T-cell (primary cell): ENCODE measurements around the gene HEXD. TPM values are rescaled to one million over a fixed set of nuclear protein-coding genes. Genes with fewer than 3 reads are reported as not detected.
A peak's percentile ranks its signal among the peaks of the same experiment; 100 is the strongest.

ENCODE experiments used
- ATAC-seq, 4 experiments: fragments of 200-7000 bp in 3 of 4; fragments of 150-1000 bp in 1 of 4; cut with Tn5 transposase; replicated peaks in 1 of 4; 1 replicate in 3 of 4; 2 replicates in 1 of 4; pipeline ENCODE4 v1.10.0; 2021; ENCODE audit warnings: moderate library complexity in 3 of 4, mild to moderate bottlenecking in 2 of 4, moderate number of reproducible peaks in 1 of 4
- CTCF ChIA-PET, 2 donors: fragments of 300-600 bp; sonication (Branson Sonifier 250); formaldehyde crosslinking; loops; one replicate each; lab custom pipeline; 2022; ENCODE audit warnings: antibody characterized with exemption in 2 of 2; lab: Charles Lee
- POLR2A ChIA-PET, 2 donors: fragments of 300-600 bp; sonication (Branson Sonifier 250); formaldehyde crosslinking; loops; one replicate each; lab custom pipeline; 2022; ENCODE audit warnings: antibody characterized with exemption in 2 of 2; lab: Charles Lee
- DNase-seq, 35 experiments: peaks; one replicate each; pipeline versions ENCODE4 v3.0.0 to v3.0.0-alpha.2; 2013 to 2023
- H3K27ac ChIP-seq: one replicate; pipeline ENCODE4 v1.5.1; 2013; ENCODE audit warnings: low read length
- H3K27me3 ChIP-seq, 2 experiments: replicated peaks in 1 of 2; 1 replicate in 1 of 2; 2 replicates in 1 of 2; pipeline versions ENCODE4 v1.6.1 to v1.7.0; 2013; ENCODE audit warnings: low read length in 1 of 2, mixed read lengths in 1 of 2; ENCODE audit not compliant: control insufficient read depth in 2 of 2, insufficient read depth in 2 of 2; ENCODE audit errors: extremely low read depth in 1 of 2
- H3K36me3 ChIP-seq, 2 donors: 1 replicate in 1 of 2; 2 replicates in 1 of 2; pipeline versions ENCODE4 v1.6.1 to v1.7.0; 2013; ENCODE audit warnings: low read length in 1 of 2; ENCODE audit not compliant: control insufficient read depth in 2 of 2, insufficient read depth in 1 of 2; ENCODE audit errors: extremely low read depth in 1 of 2
- H3K4me1 ChIP-seq, 2 experiments: 1 replicate in 1 of 2; 2 replicates in 1 of 2; pipeline versions ENCODE4 v1.6.1 to v1.7.0; 2013; ENCODE audit warnings: low read length in 2 of 2, mixed read lengths in 1 of 2; ENCODE audit not compliant: insufficient read depth in 2 of 2, control insufficient read depth in 1 of 2; ENCODE audit errors: extremely low read depth in 1 of 2
- H3K4me3 ChIP-seq, 2 donors: 1 replicate in 1 of 2; 2 replicates in 1 of 2; pipeline versions ENCODE4 v1.5.1 to v1.7.0; 2013; ENCODE audit warnings: mild to moderate bottlenecking in 2 of 2, low read length in 1 of 2, moderate library complexity in 1 of 2; ENCODE audit not compliant: control insufficient read depth in 1 of 2; ENCODE audit errors: extremely low read depth in 1 of 2
- H3K9me3 ChIP-seq: 2 replicates; pipeline ENCODE4 v1.7.0; 2013
- H3K27ac Mint-ChIP-seq, 2 donors: one replicate each; pipeline ENCODE4 v1.8.0; 2020 to 2021; ENCODE audit warnings: mild to moderate bottlenecking in 2 of 2, mixed read lengths in 2 of 2
- H3K27me3 Mint-ChIP-seq, 2 donors: one replicate each; pipeline ENCODE4 v1.8.0; 2021 to 2022; ENCODE audit warnings: mixed read lengths in 2 of 2
- H3K36me3 Mint-ChIP-seq: one replicate; pipeline ENCODE4 v1.8.0; 2021; ENCODE audit warnings: mixed read lengths
- H3K4me1 Mint-ChIP-seq, 3 donors: one replicate each; pipeline ENCODE4 v1.8.0; 2020 to 2022; ENCODE audit warnings: mixed read lengths in 3 of 3, mild to moderate bottlenecking in 1 of 3
- H3K4me3 Mint-ChIP-seq, 3 donors: one replicate each; pipeline ENCODE4 v1.8.0; 2020 to 2022; ENCODE audit warnings: mild to moderate bottlenecking in 3 of 3, mixed read lengths in 3 of 3, moderate library complexity in 3 of 3
- H3K9me3 Mint-ChIP-seq, 3 donors: one replicate each; pipeline ENCODE4 v1.8.0; 2020 to 2022; ENCODE audit warnings: mixed read lengths in 3 of 3
- WGBS: methylation state at CpG from one replicate; pipeline ENCODE4 v1.1.5; 2013; ENCODE audit warnings: missing lambda C conversion rate; ENCODE audit not compliant: insufficient coverage; 5-methylcytosine and 5-hydroxymethylcytosine counted together
- total RNA-seq, 35 experiments: library from RNA in 6 of 35; stranded (reverse) in 6 of 35; fragments of 120-200 nt in 1 of 35; gene quantifications; one replicate each; pipeline versions ENCODE4 v1.2.1 to v1.2.4 and lab custom pipeline; 2013 to 2026

HEXD gene
- total RNA-seq, 5 donors from 2014 or later (not counting 1 experiment from before 2014, with no cell fraction given), result 51.2 to 128 (median 113) TPM

DNA sequence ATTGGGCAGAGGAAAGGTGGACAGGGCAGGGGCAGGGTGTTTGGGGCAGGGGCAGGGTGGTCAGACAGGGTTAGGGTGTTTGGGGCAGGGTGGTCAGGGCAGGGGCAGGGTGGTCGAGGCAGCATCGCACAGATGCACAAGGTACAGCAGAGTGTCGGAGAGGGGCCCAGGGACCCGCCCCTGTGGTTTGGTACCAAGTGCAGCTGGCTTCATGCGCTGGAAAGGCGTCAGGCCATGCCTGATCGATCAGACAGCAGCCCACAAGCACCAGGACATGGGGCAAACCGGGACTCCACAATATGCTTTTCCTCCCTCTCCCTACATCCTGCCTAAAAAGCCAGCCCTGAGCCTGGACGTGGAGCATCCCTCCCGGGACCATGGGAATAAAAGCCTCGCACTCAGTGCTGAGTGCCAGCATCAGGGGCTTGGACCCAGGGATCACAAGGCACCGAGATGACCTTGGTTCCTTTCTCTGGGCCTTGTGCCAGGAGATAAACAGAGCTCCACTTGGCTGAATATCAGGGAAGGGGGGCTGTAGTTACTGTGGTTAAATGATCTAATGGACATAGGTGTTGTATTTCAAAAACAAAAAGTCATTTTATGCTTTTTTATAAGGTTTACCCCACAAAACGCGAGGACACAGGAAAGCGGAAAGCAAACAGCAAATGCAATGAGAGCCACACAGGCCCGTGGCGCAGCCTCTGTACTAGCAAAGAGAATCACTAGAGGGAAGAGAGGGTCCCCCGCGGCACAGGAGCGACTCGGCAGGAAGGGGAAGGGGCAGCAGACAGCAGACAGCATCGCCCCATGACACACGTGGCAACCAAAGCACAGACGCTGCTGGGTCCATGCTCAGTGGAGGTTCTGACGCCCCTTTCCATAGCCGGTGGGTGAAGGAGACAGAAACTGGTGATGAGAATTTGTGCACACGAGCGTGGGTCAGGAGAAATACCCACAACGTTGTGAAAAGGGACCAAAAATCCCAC is 5.3 kb upstream of the HEXD start:
- H3K27me3 ChIP-seq, result no peaks in the 10 kb centered on the region
- peaks cover 18% of the 10 kb centered on the region for H3K36me3 Mint-ChIP-seq
- no peak for ATAC-seq
- H3K27me3 Mint-ChIP-seq, result no peaks in the 10 kb centered on the region
- CTCF ChIA-PET, result no interaction called here
- H3K4me3 Mint-ChIP-seq, result no peak overlapping the region
- peaks cover 3 to 28% of the 10 kb centered on the region in 2 experiments for H3K4me1 ChIP-seq
- H3K4me1 Mint-ChIP-seq, result peaks cover 15 to 19% (median 18%) of the 10 kb centered on the region in 3 donors
- no peak overlapping the region for H3K27ac Mint-ChIP-seq
- H3K4me3 ChIP-seq, result no peak overlapping the region
- DNase-seq, result no peak
- no peaks in the 10 kb centered on the region for H3K9me3 ChIP-seq
- no peak overlapping the region for H3K27ac ChIP-seq
- POLR2A ChIA-PET, result no interaction called here
- H3K36me3 ChIP-seq, result peaks cover 6 to 19% of the 10 kb centered on the region in 2 donors
- no peaks in the 10 kb centered on the region for H3K9me3 Mint-ChIP-seq
- WGBS, result 93% methylated on average over 22 of the region's 29 CpGs

DNA sequence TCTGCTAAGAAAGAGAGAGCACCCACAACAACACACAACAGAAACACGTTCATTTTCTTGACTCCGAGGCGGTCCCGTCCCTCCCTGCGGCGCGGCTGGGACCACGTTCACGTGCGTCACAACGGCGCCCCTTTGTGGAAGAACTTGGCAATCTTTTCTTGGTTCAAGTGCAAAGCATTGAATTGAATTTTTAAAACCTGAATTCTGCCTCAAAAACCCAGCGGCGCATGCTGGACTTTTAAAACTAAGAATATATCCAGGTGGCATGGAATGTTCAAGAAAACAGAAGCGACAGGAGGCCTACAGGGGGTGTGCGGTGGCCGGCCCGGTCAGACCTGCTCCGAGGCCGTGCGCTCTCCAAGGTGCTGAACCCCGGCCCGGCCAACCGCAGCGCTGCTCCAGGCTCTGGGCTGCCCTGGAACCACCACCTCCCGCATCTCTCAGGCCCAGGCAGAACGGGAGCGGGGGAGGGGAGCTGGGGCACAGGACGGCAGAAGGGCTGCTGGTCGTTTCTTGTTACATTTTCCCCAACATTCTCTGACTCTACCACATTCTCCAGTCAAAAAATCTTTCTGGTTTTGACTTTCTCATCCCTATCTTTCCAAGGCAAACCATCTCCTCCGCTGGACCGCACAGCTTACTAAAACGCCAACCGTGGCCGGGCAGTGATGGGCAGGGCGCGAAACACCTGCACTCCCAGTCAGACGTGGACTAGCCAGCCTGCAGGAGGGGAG is 3.4 kb upstream of the HEXD start:
- DNase-seq, result peak; percentile 44 to 81 (median 64)
- Mint-ChIP-seq H3K36me3 (peaks cover 7% of the 10 kb centered on the region), H3K4me1 (peaks cover 23 to 26% (median 23%) of the 10 kb centered on the region in 3 donors), H3K27me3 (no peaks in the 10 kb centered on the region), H3K27ac (no peak overlapping the region), H3K4me3 (peak overlapping the region in 1 of 3 donors; percentile 41), H3K9me3 (no peaks in the 10 kb centered on the region)
- ChIA-PET POLR2A (interaction anchor here in 1 of 2 donors (0.6 kb wide), 1 partner anchor 135 kb away, joined by 6 read pairs; no protein-coding TSS in a partner anchor), CTCF (no interaction called here)
- Histone ChIP-seq H3K36me3 (peaks cover 3 to 15% of the 10 kb centered on the region in 2 donors), H3K4me3 (no peak overlapping the region), H3K27ac (no peak overlapping the region), H3K4me1 (peaks cover 7 to 37% of the 10 kb centered on the region in 2 experiments), H3K27me3 (no peaks in the 10 kb centered on the region), H3K9me3 (no peaks in the 10 kb centered on the region)
- 12% methylated on average over 23 of the region's 38 CpGs for WGBS
- peak in 2 of 4 experiments; percentile 11 to 22 for ATAC-seq

- WGBS, result 95% methylated on average over 25 of the region's 26 CpGs
- no peak for DNase-seq
- Histone ChIP-seq H3K27ac (no peak overlapping the region), H3K36me3 (peaks cover 3 to 13% of the 10 kb centered on the region in 2 donors), H3K4me3 (no peak overlapping the region), H3K27me3 (no peaks in the 10 kb centered on the region), H3K9me3 (no peaks in the 10 kb centered on the region), H3K4me1 (peaks cover 7 to 41% of the 10 kb centered on the region in 2 experiments)
- peak overlapping the region in 2 of 3 donors; percentile 21 to 41 for H3K4me3 Mint-ChIP-seq
- H3K4me1 Mint-ChIP-seq, result peaks cover 29 to 31% (median 30%) of the 10 kb centered on the region in 3 donors
- no peak overlapping the region for H3K27ac Mint-ChIP-seq
- no peak for ATAC-seq
- POLR2A ChIA-PET, result no interaction called here
- CTCF ChIA-PET, result no interaction called here
- H3K36me3 Mint-ChIP-seq, result peaks cover 13% of the 10 kb centered on the region
- no peaks in the 10 kb centered on the region for H3K27me3 Mint-ChIP-seq
- H3K9me3 Mint-ChIP-seq, result no peaks in the 10 kb centered on the region
Observed at GRCh38 chr17:82415336-82415735, 2.8 kb upstream of the HEXD start.

DNA sequence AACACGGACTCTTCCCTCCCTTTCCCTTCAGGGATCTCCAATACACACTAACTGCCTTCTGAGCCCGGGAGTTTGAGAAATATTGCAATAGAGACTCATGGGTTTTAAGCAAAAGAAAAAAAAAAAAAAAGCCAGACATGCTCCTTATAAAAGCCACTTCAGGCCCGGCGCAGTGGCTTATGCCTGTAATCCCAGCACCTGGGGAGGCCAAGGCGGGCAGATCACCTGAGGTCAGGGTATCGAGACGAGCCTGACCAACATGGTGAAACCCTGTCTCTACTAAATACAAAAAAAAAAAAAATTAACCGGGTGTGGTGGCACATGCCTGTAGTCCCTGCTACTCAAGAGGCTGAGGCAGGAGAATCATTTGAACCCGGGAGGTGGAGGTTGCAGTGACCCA is 2.4 kb upstream of the HEXD start:
- Histone ChIP-seq H3K27ac (no peak overlapping the region), H3K4me3 (no peak overlapping the region), H3K9me3 (no peaks in the 10 kb centered on the region), H3K27me3 (no peaks in the 10 kb centered on the region), H3K4me1 (peaks cover 7 to 42% of the 10 kb centered on the region in 2 experiments), H3K36me3 (peaks cover 3 to 12% of the 10 kb centered on the region in 2 donors)
- POLR2A ChIA-PET, result no interaction called here
- Mint-ChIP-seq H3K27me3 (no peaks in the 10 kb centered on the region), H3K27ac (no peak overlapping the region), H3K9me3 (no peaks in the 10 kb centered on the region), H3K4me3 (peak overlapping the region in 2 of 3 donors; percentile 21 to 41), H3K36me3 (peaks cover 15% of the 10 kb centered on the region), H3K4me1 (peaks cover 29 to 31% (median 30%) of the 10 kb centered on the region in 3 donors)
- no peak for ATAC-seq
- CTCF ChIA-PET, result no interaction called here
- DNase-seq, result no peak
- no CpG with 5 or more reads among the region's 9 CpGs for WGBS

DNA sequence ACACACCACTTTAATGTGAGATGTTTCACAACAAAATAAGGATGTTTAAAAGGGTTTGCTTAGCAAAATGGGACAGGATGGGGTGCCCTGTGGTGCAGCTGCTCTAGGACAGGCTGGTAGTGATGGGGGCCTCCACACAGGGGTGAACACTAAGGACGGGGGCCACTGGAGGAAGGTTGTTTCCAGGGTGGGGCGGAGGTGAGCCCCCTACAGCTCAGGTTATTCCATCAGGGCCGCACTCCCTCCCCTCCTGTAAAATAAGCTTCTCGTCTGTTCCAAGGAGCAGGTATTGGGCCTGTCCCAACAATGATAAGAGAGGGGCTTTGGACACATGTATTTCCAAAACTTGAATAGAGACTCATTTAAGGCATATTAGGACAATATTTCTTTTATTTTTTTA is 1.9 kb upstream of the HEXD start:
- POLR2A ChIA-PET, result no interaction called here
- H3K4me1 Mint-ChIP-seq, result peaks cover 29 to 34% (median 30%) of the 10 kb centered on the region in 3 donors
- Histone ChIP-seq H3K9me3 (no peaks in the 10 kb centered on the region), H3K27me3 (no peaks in the 10 kb centered on the region), H3K4me1 (peaks cover 7 to 42% of the 10 kb centered on the region in 2 experiments), H3K36me3 (peaks cover 3 to 14% of the 10 kb centered on the region in 2 donors), H3K4me3 (no peak overlapping the region), H3K27ac (no peak overlapping the region)
- ATAC-seq (no peak), DNase-seq (no peak)
- WGBS, result no CpG with 5 or more reads among the region's 4 CpGs
- no peak overlapping the region for H3K27ac Mint-ChIP-seq
- H3K36me3 Mint-ChIP-seq, result peaks cover 19% of the 10 kb centered on the region
- CTCF ChIA-PET, result interaction anchor here in 1 of 2 donors (0.5 kb wide), 1 partner anchor 129 kb away, joined by 3 read pairs; no protein-coding TSS in a partner anchor
- no peak overlapping the region for H3K4me3 Mint-ChIP-seq
- no peaks in the 10 kb centered on the region for H3K27me3 Mint-ChIP-seq
- H3K9me3 Mint-ChIP-seq, result no peaks in the 10 kb centered on the region

DNA sequence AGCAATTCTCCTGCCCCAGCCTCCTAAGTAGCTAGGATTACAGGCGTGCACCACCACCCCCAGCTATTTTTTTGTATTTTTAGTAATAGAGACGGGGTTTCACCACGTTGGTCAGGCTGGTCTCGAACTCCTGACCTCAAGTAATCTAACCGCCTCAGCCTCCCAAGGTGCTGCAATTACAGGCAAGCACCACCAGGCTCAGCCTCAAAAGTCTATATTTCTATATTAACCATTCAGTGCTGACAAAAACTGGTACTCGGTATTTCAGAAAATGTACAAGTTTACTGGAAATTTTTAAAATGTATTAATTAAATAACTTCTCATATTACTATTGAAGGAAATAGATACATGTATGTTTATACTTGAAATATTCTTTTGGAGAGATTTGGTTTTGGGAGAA is 1.4 kb upstream of the HEXD start:
- Histone ChIP-seq H3K4me3 (no peak overlapping the region), H3K36me3 (peaks cover 3 to 19% of the 10 kb centered on the region in 2 donors), H3K4me1 (peaks cover 7 to 42% of the 10 kb centered on the region in 2 experiments), H3K27ac (no peak overlapping the region), H3K9me3 (no peaks in the 10 kb centered on the region), H3K27me3 (no peaks in the 10 kb centered on the region)
- POLR2A ChIA-PET, result no interaction called here
- H3K27ac Mint-ChIP-seq, result no peak overlapping the region
- 80% methylated on average over 1 of the region's 6 CpGs for WGBS
- peaks cover 29 to 35% (median 30%) of the 10 kb centered on the region in 3 donors for H3K4me1 Mint-ChIP-seq
- no peaks in the 10 kb centered on the region for H3K27me3 Mint-ChIP-seq
- no peak for ATAC-seq
- no peaks in the 10 kb centered on the region for H3K9me3 Mint-ChIP-seq
- DNase-seq, result no peak
- peaks cover 22% of the 10 kb centered on the region for H3K36me3 Mint-ChIP-seq
- CTCF ChIA-PET, result interaction anchor here in 1 of 2 donors (0.5 kb wide), 1 partner anchor 128 kb away, joined by 3 read pairs; no protein-coding TSS in a partner anchor
- H3K4me3 Mint-ChIP-seq, result no peak overlapping the region
